ENCODE results near the gene CARMIL1.

The CARMIL1 gene

GRCh38 chr6:25399885-25400284 is 120.7 kb downstream of the CARMIL1 start:
- Histone ChIP-seq H3K36me3 (ENCODE audit: control insufficient read depth, insufficient read depth, low read length) (no peaks in the 10 kb centered on the region), H3K27me3 (replicated peaks; ENCODE audit: control insufficient read depth, insufficient read depth, low read length, poor library complexity, severe bottlenecking) (no peaks in the 10 kb centered on the region), H3K27ac (ENCODE audit: insufficient read depth, low read length, poor library complexity, severe bottlenecking) (no peak overlapping the region), H3K4me1 (ENCODE audit: control insufficient read depth, insufficient read depth, low read length, poor library complexity, severe bottlenecking) (peaks cover 10% of the 10 kb centered on the region), H3K4me3 (ENCODE audit: insufficient read depth, low read depth, low read length, poor library complexity, severe bottlenecking) (no peak overlapping the region), H3K9me3 (ENCODE audit: control insufficient read depth, low read length) (no peaks in the 10 kb centered on the region)
- DNase-seq: no peak

GRCh38 chr6:25401711-25402110 is 122.5 kb downstream of the CARMIL1 start:
- Histone ChIP-seq H3K4me1 (ENCODE audit: control insufficient read depth, insufficient read depth, low read length, poor library complexity, severe bottlenecking) (peaks cover 21% of the 10 kb centered on the region), H3K36me3 (ENCODE audit: control insufficient read depth, insufficient read depth, low read length) (no peaks in the 10 kb centered on the region), H3K9me3 (ENCODE audit: control insufficient read depth, low read length) (no peaks in the 10 kb centered on the region), H3K27me3 (replicated peaks; ENCODE audit: control insufficient read depth, insufficient read depth, low read length, poor library complexity, severe bottlenecking) (no peaks in the 10 kb centered on the region), H3K4me3 (ENCODE audit: insufficient read depth, low read depth, low read length, poor library complexity, severe bottlenecking) (no peak overlapping the region), H3K27ac (ENCODE audit: insufficient read depth, low read length, poor library complexity, severe bottlenecking) (no peak overlapping the region)
- no peak for DNase-seq

- Histone ChIP-seq H3K27ac (ENCODE audit: insufficient read depth, low read length, poor library complexity, severe bottlenecking) (no peak overlapping the region), H3K27me3 (replicated peaks; ENCODE audit: control insufficient read depth, insufficient read depth, low read length, poor library complexity, severe bottlenecking) (no peaks in the 10 kb centered on the region), H3K36me3 (ENCODE audit: control insufficient read depth, insufficient read depth, low read length) (no peaks in the 10 kb centered on the region), H3K4me3 (ENCODE audit: insufficient read depth, low read depth, low read length, poor library complexity, severe bottlenecking) (no peak overlapping the region), H3K4me1 (ENCODE audit: control insufficient read depth, insufficient read depth, low read length, poor library complexity, severe bottlenecking) (peaks cover 21% of the 10 kb centered on the region), H3K9me3 (ENCODE audit: control insufficient read depth, low read length) (no peaks in the 10 kb centered on the region)
- no peak for DNase-seq
These were observed 123.0 kb downstream of the CARMIL1 start for GRCh38 chr6:25402125-25402524.

- no peaks in the 10 kb centered on the region for H3K36me3 ChIP-seq (ENCODE audit: control insufficient read depth, insufficient read depth, low read length)
These were observed 124.0 kb downstream of the CARMIL1 start for GRCh38 chr6:25403150-25403549.

GRCh38 chr6:25404091-25404490 is 124.9 kb downstream of the CARMIL1 start:
- Histone ChIP-seq H3K27ac (ENCODE audit: insufficient read depth, low read length, poor library complexity, severe bottlenecking) (peak overlapping the region; percentile 64), H3K4me3 (ENCODE audit: insufficient read depth, low read depth, low read length, poor library complexity, severe bottlenecking) (no peak overlapping the region), H3K4me1 (ENCODE audit: control insufficient read depth, insufficient read depth, low read length, poor library complexity, severe bottlenecking) (peaks cover 21% of the 10 kb centered on the region), H3K9me3 (ENCODE audit: control insufficient read depth, low read length) (no peaks in the 10 kb centered on the region), H3K36me3 (ENCODE audit: control insufficient read depth, insufficient read depth, low read length) (no peaks in the 10 kb centered on the region), H3K27me3 (replicated peaks; ENCODE audit: control insufficient read depth, insufficient read depth, low read length, poor library complexity, severe bottlenecking) (no peaks in the 10 kb centered on the region)
- no peak for DNase-seq

More at GRCh38 chr6:25403150-25403549, 124.0 kb downstream of the CARMIL1 start:
- H3K27me3 ChIP-seq (replicated peaks; ENCODE audit: control insufficient read depth, insufficient read depth, low read length, poor library complexity, severe bottlenecking): no peaks in the 10 kb centered on the region
- H3K9me3 ChIP-seq (ENCODE audit: control insufficient read depth, low read length): no peaks in the 10 kb centered on the region
- no peak overlapping the region for H3K4me3 ChIP-seq (ENCODE audit: insufficient read depth, low read depth, low read length, poor library complexity, severe bottlenecking)
- peaks cover 21% of the 10 kb centered on the region for H3K4me1 ChIP-seq (ENCODE audit: control insufficient read depth, insufficient read depth, low read length, poor library complexity, severe bottlenecking)
- H3K27ac ChIP-seq (ENCODE audit: insufficient read depth, low read length, poor library complexity, severe bottlenecking): no peak overlapping the region
- DNase-seq: no peak

- DNase-seq: peak in 2 of 3 donors; percentile 5 to 9
- Histone ChIP-seq H3K36me3 (ENCODE audit: control insufficient read depth, insufficient read depth, low read length) (no peaks in the 10 kb centered on the region), H3K9me3 (ENCODE audit: control insufficient read depth, low read length) (no peaks in the 10 kb centered on the region), H3K27ac (ENCODE audit: insufficient read depth, low read length, poor library complexity, severe bottlenecking) (peak overlapping the region; percentile 64), H3K27me3 (replicated peaks; ENCODE audit: control insufficient read depth, insufficient read depth, low read length, poor library complexity, severe bottlenecking) (no peaks in the 10 kb centered on the region), H3K4me1 (ENCODE audit: control insufficient read depth, insufficient read depth, low read length, poor library complexity, severe bottlenecking) (peaks cover 21% of the 10 kb centered on the region), H3K4me3 (ENCODE audit: insufficient read depth, low read depth, low read length, poor library complexity, severe bottlenecking) (peak overlapping the region; percentile 35)
These were observed 125.6 kb downstream of the CARMIL1 start for GRCh38 chr6:25404693-25405169.

- Histone ChIP-seq H3K4me1 (ENCODE audit: control insufficient read depth, insufficient read depth, low read length, poor library complexity, severe bottlenecking) (peaks cover 21% of the 10 kb centered on the region), H3K36me3 (ENCODE audit: control insufficient read depth, insufficient read depth, low read length) (no peaks in the 10 kb centered on the region), H3K4me3 (ENCODE audit: insufficient read depth, low read depth, low read length, poor library complexity, severe bottlenecking) (peak overlapping the region; percentile 29), H3K27ac (ENCODE audit: insufficient read depth, low read length, poor library complexity, severe bottlenecking) (peak overlapping the region; percentile 64), H3K9me3 (ENCODE audit: control insufficient read depth, low read length) (no peaks in the 10 kb centered on the region), H3K27me3 (replicated peaks; ENCODE audit: control insufficient read depth, insufficient read depth, low read length, poor library complexity, severe bottlenecking) (no peaks in the 10 kb centered on the region)
- no peak for DNase-seq
These were observed 126.3 kb downstream of the CARMIL1 start for GRCh38 chr6:25405442-25405841.

GRCh38 chr6:25407431-25407830 is 128.3 kb downstream of the CARMIL1 start:
- H3K27me3 ChIP-seq (replicated peaks; ENCODE audit: control insufficient read depth, insufficient read depth, low read length, poor library complexity, severe bottlenecking): no peaks in the 10 kb centered on the region
- DNase-seq: no peak
- peaks cover 21% of the 10 kb centered on the region for H3K4me1 ChIP-seq (ENCODE audit: control insufficient read depth, insufficient read depth, low read length, poor library complexity, severe bottlenecking)
- no peaks in the 10 kb centered on the region for H3K9me3 ChIP-seq (ENCODE audit: control insufficient read depth, low read length)
- H3K36me3 ChIP-seq (ENCODE audit: control insufficient read depth, insufficient read depth, low read length): no peaks in the 10 kb centered on the region
- H3K27ac ChIP-seq (ENCODE audit: insufficient read depth, low read length, poor library complexity, severe bottlenecking): no peak overlapping the region
- no peak overlapping the region for H3K4me3 ChIP-seq (ENCODE audit: insufficient read depth, low read depth, low read length, poor library complexity, severe bottlenecking)

GRCh38 chr6:25410102-25410501 is 130.9 kb downstream of the CARMIL1 start:
- H3K27me3 ChIP-seq (replicated peaks; ENCODE audit: control insufficient read depth, insufficient read depth, low read length, poor library complexity, severe bottlenecking): no peaks in the 10 kb centered on the region
- no peaks in the 10 kb centered on the region for H3K36me3 ChIP-seq (ENCODE audit: control insufficient read depth, insufficient read depth, low read length)
- no peak for DNase-seq
- H3K27ac ChIP-seq (ENCODE audit: insufficient read depth, low read length, poor library complexity, severe bottlenecking): no peak overlapping the region
- H3K4me1 ChIP-seq (ENCODE audit: control insufficient read depth, insufficient read depth, low read length, poor library complexity, severe bottlenecking): peaks cover 17% of the 10 kb centered on the region
- peak overlapping the region; percentile 30 for H3K4me3 ChIP-seq (ENCODE audit: insufficient read depth, low read depth, low read length, poor library complexity, severe bottlenecking)
- no peaks in the 10 kb centered on the region for H3K9me3 ChIP-seq (ENCODE audit: control insufficient read depth, low read length)

- H3K27me3 ChIP-seq (replicated peaks; ENCODE audit: control insufficient read depth, insufficient read depth, low read length, poor library complexity, severe bottlenecking): no peaks in the 10 kb centered on the region
- H3K27ac ChIP-seq (ENCODE audit: insufficient read depth, low read length, poor library complexity, severe bottlenecking): no peak overlapping the region
These were observed 132.3 kb downstream of the CARMIL1 start for GRCh38 chr6:25411316-25411950.

More at GRCh38 chr6:25411316-25411950, 132.3 kb downstream of the CARMIL1 start:
- peaks cover 6% of the 10 kb centered on the region for H3K4me1 ChIP-seq (ENCODE audit: control insufficient read depth, insufficient read depth, low read length, poor library complexity, severe bottlenecking)
- no peak overlapping the region for H3K4me3 ChIP-seq (ENCODE audit: insufficient read depth, low read depth, low read length, poor library complexity, severe bottlenecking)
- no peaks in the 10 kb centered on the region for H3K36me3 ChIP-seq (ENCODE audit: control insufficient read depth, insufficient read depth, low read length)
- H3K9me3 ChIP-seq (ENCODE audit: control insufficient read depth, low read length): no peaks in the 10 kb centered on the region
- DNase-seq: no peak

Data from effector memory CD4-positive, alpha-beta T cell (primary cell).